Thyroid gland (tissue), 4 donors: ENCODE measurements around the gene NAPB. TPM values are rescaled to one million over a fixed set of nuclear protein-coding genes. Genes with fewer than 3 reads are reported as not detected.

Experiments
- DNase-seq, 2 donors: peaks; one replicate each; pipeline ENCODE4 v3.0.0-alpha.2; 2019
- H3K27ac ChIP-seq, 3 donors: fragments of 200-600 bp; sonication (generic); 1 replicate in 2 of 3; 2 replicates in 1 of 3; pipeline ENCODE4 v1.5.1; 2016 to 2019; ENCODE audit warnings: mild to moderate bottlenecking in 1 of 3, moderate library complexity in 1 of 3
- H3K27me3 ChIP-seq: fragments of 200-600 bp; sonication (generic); one replicate; pipeline ENCODE4 v1.5.1; 2019
- H3K36me3 ChIP-seq, 2 donors: fragments of 200-600 bp; sonication (generic); one replicate each; pipeline ENCODE4 v1.5.1; 2016 to 2019
- H3K4me1 ChIP-seq, 2 donors: fragments of 200-600 bp; sonication (generic); one replicate each; pipeline ENCODE4 v1.5.1; 2017 to 2019
- H3K4me3 ChIP-seq, 3 donors: fragments of 200-600 bp; sonication (generic); replicated peaks in 1 of 3; 1 replicate in 2 of 3; 2 replicates in 1 of 3; pipeline ENCODE4 v1.5.1; 2016; ENCODE audit warnings: mild to moderate bottlenecking in 1 of 3
- H3K9me3 ChIP-seq: fragments of 200-600 bp; sonication (generic); one replicate; pipeline ENCODE4 v1.5.1; 2017
- CTCF ChIP-seq, 6 experiments: fragments of 200-600 bp in 3 of 6; fragments of 450-650 bp in 3 of 6; sonication (generic) in 3 of 6; IDR thresholded peaks; one replicate each; pipeline ENCODE4 v1.5.1; 2016 to 2019; ENCODE audit warnings: antibody characterized with exemption in 6 of 6, mild to moderate bottlenecking in 2 of 6, inconsistent platforms in 1 of 6, moderate library complexity in 1 of 6
- POLR2A ChIP-seq, 2 donors: fragments of 450-650 bp; IDR thresholded peaks; one replicate each; pipeline ENCODE4 v1.6.1; 2017; ENCODE audit warnings: antibody characterized with exemption in 2 of 2, mild to moderate bottlenecking in 2 of 2, moderate library complexity in 1 of 2
- WGBS, 2 donors: methylation state at CpG; one replicate each; pipeline ENCODE4 v1.1.5; 2017; 5-methylcytosine and 5-hydroxymethylcytosine counted together
- intact Hi-C: fragments of 100-400 bp; cut with DNase I; formaldehyde crosslinking; loops from one replicate; pipeline ENCODE4 v1.15.1; 2023
- total RNA-seq, 4 donors: library from RNA; depleted of rRNA; stranded (reverse); fragments of >200 nt; gene quantifications; one replicate each; pipeline ENCODE4 v1.2.3, GENCODE V29; 2016

The NAPB gene
- total RNA-seq, 4 donors from 2014 or later = 22.7 to 32.1 (median 26.9) TPM

DNA sequence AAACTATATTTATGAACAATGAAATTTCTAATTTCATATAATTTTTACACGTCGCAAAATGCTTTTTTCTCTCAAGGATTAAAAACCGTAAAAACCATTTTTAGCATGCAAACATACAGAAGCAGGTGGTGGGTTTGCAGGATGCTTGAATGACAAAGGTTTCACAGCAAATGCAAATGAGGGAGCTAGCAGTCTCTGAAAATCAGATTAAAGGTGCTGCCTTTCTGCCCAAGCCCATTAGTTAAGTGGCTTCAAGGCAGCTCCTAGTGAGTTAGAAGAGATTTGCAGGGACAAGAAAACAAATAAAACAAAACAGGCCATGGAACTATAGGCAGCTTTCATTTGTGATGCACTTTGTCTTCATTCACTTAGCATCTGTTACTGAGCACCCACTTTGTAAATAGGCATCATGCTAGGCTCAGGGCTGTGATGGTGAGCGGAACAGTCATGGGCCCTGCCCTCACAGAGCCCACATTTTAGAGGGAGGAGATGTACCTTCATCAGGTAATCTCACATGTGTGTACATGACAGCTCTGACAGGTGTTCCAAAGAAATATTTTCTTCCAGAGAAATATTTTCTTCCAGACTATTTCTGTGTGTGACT lies 29.5 kb downstream of the NAPB start:
- Histone ChIP-seq H3K27ac (no peak overlapping the region), H3K27me3 (no peaks in the 10 kb centered on the region), H3K4me3 (no peak overlapping the region), H3K9me3 (no peaks in the 10 kb centered on the region), H3K4me1 (no peaks in the 10 kb centered on the region), H3K36me3 (peaks cover 14 to 21% of the 10 kb centered on the region in 2 donors)
- intact Hi-C loops = no loop called here
- no peak for TF ChIP-seq POLR2A (IDR thresholded peaks at IDR 0.05)
- no peak for TF ChIP-seq CTCF (IDR thresholded peaks at IDR 0.05)
- 93 to 96% methylated on average over 4 of the region's 4 CpGs for WGBS, 2 donors
- no peak for DNase-seq

DNA sequence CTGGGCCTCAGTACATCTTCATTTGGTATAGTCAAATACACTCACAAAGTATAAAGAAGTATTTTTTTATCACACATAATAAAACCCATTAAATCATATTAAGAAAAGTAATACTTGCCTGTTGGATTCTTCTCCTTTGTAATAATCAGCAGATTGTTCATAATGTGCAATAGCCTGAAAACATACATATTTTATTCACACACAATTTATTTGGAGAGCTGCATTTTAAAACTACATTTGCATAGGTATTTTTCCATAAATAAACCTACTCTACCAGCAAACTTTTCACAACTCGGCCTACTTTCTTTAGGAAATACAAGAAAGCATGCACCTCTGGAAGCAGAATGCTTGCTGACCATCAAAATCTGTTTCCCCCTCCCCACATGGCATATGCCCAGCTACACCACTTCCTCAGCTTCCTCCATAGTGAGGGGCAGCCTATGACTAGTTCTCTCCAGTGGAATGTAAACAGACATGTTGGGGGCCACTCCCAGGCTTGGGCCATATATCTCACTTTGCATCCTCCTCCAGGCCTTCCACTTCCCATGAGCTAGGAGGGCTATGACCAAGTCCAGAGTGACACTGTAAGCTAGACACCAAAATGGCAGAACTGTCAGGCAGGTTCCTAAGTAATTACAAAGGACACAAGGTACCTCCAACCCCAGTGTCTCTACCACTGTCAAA lies 31.1 kb downstream of the NAPB start:
- Histone ChIP-seq H3K4me1 (no peaks in the 10 kb centered on the region), H3K9me3 (no peaks in the 10 kb centered on the region), H3K27me3 (no peaks in the 10 kb centered on the region), H3K27ac (no peak overlapping the region), H3K36me3 (peaks cover 14 to 21% of the 10 kb centered on the region in 2 donors), H3K4me3 (no peak overlapping the region)
- TF ChIP-seq POLR2A (IDR thresholded peaks at IDR 0.05) = no peak
- no peak for TF ChIP-seq CTCF (IDR thresholded peaks at IDR 0.05)
- DNase-seq = no peak
- intact Hi-C loops = no loop called here
- 89 to 93% methylated on average over 1 of the region's 1 CpG for WGBS, 2 donors

GRCh38 chr20:23387118-23387443 lies 34.2 kb downstream of the NAPB start:
- 96 to 98% methylated on average over 3 of the region's 3 CpGs for WGBS, 2 donors
- Histone ChIP-seq H3K27me3 (no peaks in the 10 kb centered on the region), H3K4me1 (no peaks in the 10 kb centered on the region), H3K36me3 (peaks cover 0 to under 1% of the 10 kb centered on the region in 2 donors), H3K4me3 (no peak overlapping the region), H3K9me3 (no peaks in the 10 kb centered on the region), H3K27ac (no peak overlapping the region)
- TF ChIP-seq CTCF (IDR thresholded peaks at IDR 0.05) (no peak), POLR2A (IDR thresholded peaks at IDR 0.05) (no peak)
- no peak for DNase-seq
- intact Hi-C loops = no loop called here

DNA sequence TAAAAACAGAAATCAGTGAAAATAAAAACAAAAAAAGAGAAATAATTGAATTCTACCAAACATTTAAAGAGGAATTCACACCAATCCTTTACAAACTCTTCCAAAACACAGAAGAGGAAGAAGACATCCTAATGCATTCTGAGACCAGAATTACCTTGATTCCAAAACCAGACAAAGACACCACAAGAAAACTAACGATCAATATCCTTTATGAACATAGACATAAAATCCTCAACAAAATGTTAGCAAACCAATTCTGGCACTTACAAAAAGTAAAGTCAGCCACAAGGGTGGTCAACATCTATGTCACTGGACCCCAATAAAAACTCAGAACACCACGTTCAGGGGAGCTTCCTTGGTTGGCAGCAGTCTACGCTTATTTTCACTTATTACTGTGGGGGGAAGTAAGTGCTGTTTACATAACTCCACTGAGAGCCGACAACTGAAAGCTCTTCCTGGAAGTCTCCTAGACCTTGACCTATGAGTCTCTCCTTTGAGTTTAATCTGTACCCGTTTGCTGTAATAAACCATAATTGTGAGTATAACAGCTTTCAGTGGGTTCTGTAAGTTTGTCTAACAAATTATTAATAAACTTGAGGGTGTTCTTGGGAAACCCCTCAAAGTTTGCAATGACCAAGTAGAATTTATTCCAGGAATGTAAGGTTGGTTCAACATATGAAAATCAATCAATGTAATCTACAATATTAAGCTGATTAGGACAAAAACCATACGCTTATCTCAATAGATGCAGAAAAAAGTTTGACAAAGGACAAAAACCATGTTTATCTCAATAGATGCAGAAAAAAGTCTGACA lies 34.8 kb downstream of the NAPB start:
- H3K4me3 ChIP-seq = no peak overlapping the region
- no peak overlapping the region for H3K27ac ChIP-seq
- TF ChIP-seq POLR2A (IDR thresholded peaks at IDR 0.05) (no peak), CTCF (IDR thresholded peaks at IDR 0.05) (no peak)
- no peaks in the 10 kb centered on the region for H3K27me3 ChIP-seq
- 85 to 87% methylated on average over 6 of the region's 6 CpGs for WGBS, 2 donors
- H3K36me3 ChIP-seq = no peaks in the 10 kb centered on the region
- no peak for DNase-seq
- no peaks in the 10 kb centered on the region for H3K9me3 ChIP-seq
- intact Hi-C loops = no loop called here
- H3K4me1 ChIP-seq = no peaks in the 10 kb centered on the region

GRCh38 chr20:23381876-23382275 lies 39.4 kb downstream of the NAPB start:
- Histone ChIP-seq H3K27ac (no peak overlapping the region), H3K9me3 (no peaks in the 10 kb centered on the region), H3K27me3 (no peaks in the 10 kb centered on the region), H3K36me3 (peaks cover 5 to 14% of the 10 kb centered on the region in 2 donors), H3K4me3 (no peak overlapping the region), H3K4me1 (no peaks in the 10 kb centered on the region)
- TF ChIP-seq POLR2A (IDR thresholded peaks at IDR 0.05) (no peak), CTCF (IDR thresholded peaks at IDR 0.05) (no peak)
- no peak for DNase-seq
- intact Hi-C loops = no loop called here
